ENCODE measurements around the gene ADCY7. TPM values are rescaled to one million over a fixed set of nuclear protein-coding genes. Genes with fewer than 3 reads are reported as not detected.
A peak's percentile ranks its signal among the peaks of the same experiment; 100 is the strongest.

Gene ADCY7
- total and polyA plus RNA-seq, 2 of the 4 experiments (the other 2 are of a cell fraction), result 15.2 to 17.1 TPM

GRCh38 chr16:50259334-50260205 lies 6.8 kb upstream of the ADCY7 start:
- H4K8ac ChIP-seq (ENCODE audit: low read depth in 2 of 2, low read length in 2 of 2), result no peak overlapping the region
- H3K23ac ChIP-seq (ENCODE audit: low read depth, low read length), result no peak overlapping the region
- H2AK5ac ChIP-seq (ENCODE audit: low read depth, low read length), result no peak overlapping the region
- H3K4me2 ChIP-seq (ENCODE audit: low read depth, low read length), result no peak overlapping the region
- no peaks in the 10 kb centered on the region for H3K79me1 ChIP-seq (ENCODE audit: low read depth in 1 of 2, low read length in 2 of 2)
- H4K20me1 ChIP-seq (ENCODE audit: insufficient read depth, low read length), result no peaks in the 10 kb centered on the region
- no peak overlapping the region for H2BK5ac ChIP-seq (ENCODE audit: low read depth, low read length, poor library complexity, severe bottlenecking)
- H3K14ac ChIP-seq (replicated peaks; ENCODE audit: low read depth, low read length), result no peak overlapping the region; the same call in 1 of the 2 replicates
- H3K9me3 ChIP-seq (ENCODE audit: control insufficient read depth, insufficient read depth, low read length), result peaks cover 4% of the 10 kb centered on the region
- peaks cover 12% of the 10 kb centered on the region for H3K27me3 ChIP-seq (ENCODE audit: control insufficient read depth, insufficient read depth, low read length)
- no peak overlapping the region for H4K5ac ChIP-seq (ENCODE audit: low read depth, low read length)
- in situ Hi-C loops (cut with MboI; ENCODE audit: low sequenced_read_pairs), result no loop called here
- H4K91ac ChIP-seq (ENCODE audit: insufficient read depth, low read depth, low read length), result no peak overlapping the region
- ChIA-PET CTCF (no interaction called here), POLR2A (ENCODE audit: unreplicated experiment) (no interaction called here)
- H3K27ac ChIP-seq (ENCODE audit: insufficient read depth, low read length), result no peak overlapping the region
- H2BK15ac ChIP-seq (ENCODE audit: low read depth, low read length), result no peak overlapping the region
- H3K9ac ChIP-seq (ENCODE audit: low read depth, low read length), result no peak overlapping the region
- intact Hi-C loops (cut with micrococcal nuclease), result no loop called here
- peak; percentile 64 for ATAC-seq (ENCODE audit: low read depth)
- no peak overlapping the region for H2AK9ac ChIP-seq (replicated peaks; ENCODE audit: low read depth, low read length, poor library complexity)
- H3K56ac ChIP-seq (ENCODE audit: extremely low read depth, insufficient read depth, low read length), result no peak overlapping the region
- H3K36me3 ChIP-seq (ENCODE audit: control insufficient read depth, insufficient read depth, low read length), result no peaks in the 10 kb centered on the region
- no TSS peak for BruUV-seq (replicated peaks)
- H2BK20ac ChIP-seq (ENCODE audit: low read depth, low read length), result no peak overlapping the region
- H3K18ac ChIP-seq (ENCODE audit: low read depth, low read length), result no peak overlapping the region
- dilution Hi-C loops (cut with HindIII; ENCODE audit: low sequenced_read_pairs, unreplicated experiment), result no loop called here
- no peak overlapping the region for H3K4ac ChIP-seq (ENCODE audit: low read depth, low read length)
- no peak overlapping the region for H2BK120ac ChIP-seq (ENCODE audit: low read depth, low read length)
- no peak overlapping the region for H3K4me3 ChIP-seq (ENCODE audit: insufficient read depth, low read depth, low read length)
- H2AFZ ChIP-seq (replicated peaks; ENCODE audit: low read length, poor library complexity), result peak overlapping the region; percentile 10
- H3K9me1 ChIP-seq (ENCODE audit: insufficient read depth, low read length), result no peaks in the 10 kb centered on the region
- WGBS, 2 experiments (ENCODE audit: extremely low coverage in 2 of 2, insufficient read length in 1 of 2), result 30% methylated on average over 4 of the region's 23 CpGs; no CpG with 5 or more reads in 1 of the 2 experiments
- H3K4me1 ChIP-seq (ENCODE audit: control insufficient read depth, insufficient read depth, low read length), result peaks cover 5% of the 10 kb centered on the region; the same call in 1 of the 2 replicates
- no peak for DNase-seq
- no peak for TF ChIP-seq CTCF (conservative IDR thresholded peaks at IDR 0.05; ENCODE audit: low read depth, low read length)
- TF ChIP-seq BHLHE40 (IDR thresholded peaks at IDR 0.05; ENCODE audit: low read depth, low read length), result no peak
- TF ChIP-seq SMC3 (IDR thresholded peaks at IDR 0.05; ENCODE audit: low read depth, low read length), result no peak
- no peak for TF ChIP-seq CHD1 (IDR thresholded peaks at IDR 0.05; ENCODE audit: low read depth, low read length)
- no peak for TF ChIP-seq FOS (IDR thresholded peaks at IDR 0.05; ENCODE audit: low read depth, low read length)
- TF ChIP-seq MAZ (IDR thresholded peaks at IDR 0.05; ENCODE audit: borderline replicate concordance, low read depth, low read length), result no peak
- TF ChIP-seq MXI1 (IDR thresholded peaks at IDR 0.05; ENCODE audit: borderline replicate concordance, low read depth, low read length), result no peak
- no peak for TF ChIP-seq RCOR1 (IDR thresholded peaks at IDR 0.05; ENCODE audit: insufficient replicate concordance, low read length)
- no peak for TF ChIP-seq MAFK (IDR thresholded peaks at IDR 0.05; ENCODE audit: low read depth, low read length)
- no peak for TF ChIP-seq ELK1 (IDR thresholded peaks at IDR 0.05; ENCODE audit: borderline replicate concordance, low read depth, low read length)
- TF ChIP-seq RFX5 (IDR thresholded peaks at IDR 0.05; ENCODE audit: low read depth, low read length), result no peak
- no peak for TF ChIP-seq NFE2L2 (IDR thresholded peaks at IDR 0.05; ENCODE audit: low read depth, low read length)
- TF ChIP-seq CEBPB (IDR thresholded peaks at IDR 0.05; ENCODE audit: low read depth, low read length), result no peak
- TF ChIP-seq, protein P1, sequence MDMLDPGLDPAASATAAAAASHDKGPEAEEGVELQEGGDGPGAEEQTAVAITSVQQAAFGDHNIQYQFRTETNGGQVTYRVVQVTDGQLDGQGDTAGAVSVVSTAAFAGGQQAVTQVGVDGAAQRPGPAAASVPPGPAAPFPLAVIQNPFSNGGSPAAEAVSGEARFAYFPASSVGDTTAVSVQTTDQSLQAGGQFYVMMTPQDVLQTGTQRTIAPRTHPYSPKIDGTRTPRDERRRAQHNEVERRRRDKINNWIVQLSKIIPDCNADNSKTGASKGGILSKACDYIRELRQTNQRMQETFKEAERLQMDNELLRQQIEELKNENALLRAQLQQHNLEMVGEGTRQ (IDR thresholded peaks at IDR 0.05; ENCODE audit: low read depth, low read length), result no peak

Data from IMR-90 (cell line).